Stimulated activated CD8-positive, alpha-beta memory T cell treated with anti-CD3 and anti-CD28 coated beads, Interleukin-4, amount 100 ng/mL, for 24 hours (primary cell): ENCODE measurements around the gene GLRA1.
"Not testable (repeated sequence)": the region's sequence is repeated elsewhere in the genome, so short reads cannot be mapped to it uniquely, and the experiment has no call there.

Source experiments
- DNase-seq: peaks from one replicate; pipeline ENCODE4 v3.0.0-alpha.2; 2020; ENCODE audit warnings: low read depth

GLRA1 gene

GRCh38 chr5:151913425-151913824 lies 11.2 kb downstream of the GLRA1 start:
- DNase-seq, result no peak

GRCh38 chr5:151912360-151912759 lies 12.3 kb downstream of the GLRA1 start:
- no peak for DNase-seq

GRCh38 chr5:151911011-151911410 lies 13.6 kb downstream of the GLRA1 start:
- no peak for DNase-seq

- DNase-seq, result no peak
These were observed 15.0 kb downstream of the GLRA1 start for GRCh38 chr5:151909628-151910027.

- no peak for DNase-seq
These were observed 18.4 kb downstream of the GLRA1 start for GRCh38 chr5:151906246-151906645.

- no peak for DNase-seq
These were observed 19.1 kb downstream of the GLRA1 start for GRCh38 chr5:151905557-151905961.

- DNase-seq, result no peak
These were observed 19.7 kb downstream of the GLRA1 start for GRCh38 chr5:151904909-151905308.

- DNase-seq, result no peak
These were observed 20.5 kb downstream of the GLRA1 start for GRCh38 chr5:151904127-151904526.

GRCh38 chr5:151903243-151903653 lies 21.4 kb downstream of the GLRA1 start:
- DNase-seq, result no peak

GRCh38 chr5:151902215-151902614 lies 22.4 kb downstream of the GLRA1 start:
- DNase-seq, result no peak

GRCh38 chr5:151901611-151902010 lies 23.0 kb downstream of the GLRA1 start:
- no peak for DNase-seq

GRCh38 chr5:151900891-151901290 lies 23.8 kb downstream of the GLRA1 start:
- no peak for DNase-seq

- DNase-seq, result no peak
These were observed 25.3 kb downstream of the GLRA1 start for GRCh38 chr5:151899399-151899798.

GRCh38 chr5:151897896-151898295 lies 26.8 kb downstream of the GLRA1 start:
- DNase-seq, result no peak

GRCh38 chr5:151897020-151897552 lies 27.6 kb downstream of the GLRA1 start:
- no peak for DNase-seq

GRCh38 chr5:151896031-151896691 lies 28.5 kb downstream of the GLRA1 start:
- no peak for DNase-seq

- DNase-seq, result no peak
These were observed 29.0 kb downstream of the GLRA1 start for GRCh38 chr5:151895660-151896030.

- not testable (repeated sequence) for DNase-seq
These were observed 31.2 kb downstream of the GLRA1 start for GRCh38 chr5:151893485-151893884.

GRCh38 chr5:151892393-151892792 lies 32.3 kb downstream of the GLRA1 start:
- no peak for DNase-seq

- DNase-seq, result no peak
These were observed 34.4 kb downstream of the GLRA1 start for GRCh38 chr5:151890299-151890698.

GRCh38 chr5:151889614-151890013 lies 35.0 kb downstream of the GLRA1 start:
- DNase-seq, result no peak

GRCh38 chr5:151886546-151887275 lies 37.9 kb downstream of the GLRA1 start:
- DNase-seq, result no peak

GRCh38 chr5:151885138-151885908 lies 39.3 kb downstream of the GLRA1 start:
- DNase-seq, result no peak
